ENCODE results near the gene LHFPL2. TPM values are rescaled to one million over a fixed set of nuclear protein-coding genes. Genes with fewer than 3 reads are reported as not detected.

Gene LHFPL2
- total and polyA plus RNA-seq, 9 of the 15 experiments (the other 6 are each of a cell fraction or from before 2014, with no cell fraction given): 1.0 to 6.6 (median 4.6) TPM

GRCh38 chr5:78542321-78542840, 106.2 kb downstream of the LHFPL2 start:
- Histone ChIP-seq H3K9me1 (ENCODE audit: control insufficient read depth, insufficient read depth, low read length) (no peaks in the 10 kb centered on the region), H3K4me2 (ENCODE audit: insufficient read depth, low read length) (no peak overlapping the region), H3K27me3 (ENCODE audit: control insufficient read depth in 2 of 2, insufficient read depth in 2 of 2, low read length in 2 of 2) (no peaks in the 10 kb centered on the region), H3K4me1 (replicated peaks in 1 of 2; ENCODE audit: control insufficient read depth in 2 of 2, insufficient read depth in 2 of 2, low read length in 2 of 2) (no peaks in the 10 kb centered on the region; a peak in 1 of 5 replicates), H3K9ac (ENCODE audit: insufficient read depth in 1 of 2, low read depth in 2 of 2, low read length in 2 of 2) (no peak overlapping the region), H3K36me3 (ENCODE audit: control insufficient read depth, insufficient read depth, low read length) (no peaks in the 10 kb centered on the region), H4K20me1 (replicated peaks; ENCODE audit: control insufficient read depth, insufficient read depth, low read length) (no peaks in the 10 kb centered on the region), H3K9me3 (replicated peaks; ENCODE audit: control insufficient read depth, insufficient read depth, low read depth, low read length) (no peaks in the 10 kb centered on the region), H3K27ac (ENCODE audit: extremely low read depth, low read depth, low read length) (no peak overlapping the region), H2AFZ (ENCODE audit: low read depth, low read length) (no peak overlapping the region), H3K4me3 (no peak overlapping the region), H3K79me2 (ENCODE audit: control insufficient read depth, insufficient read depth, low read length) (no peaks in the 10 kb centered on the region)
- in situ Hi-C loops (cut with MboI) (no loop called here), intact Hi-C loops (cut with micrococcal nuclease) (no loop called here)
- TF ChIP-seq MBD2 (IDR thresholded peaks at IDR 0.05; ENCODE audit: borderline replicate concordance, low read depth) (no peak), ZBTB9 (CRISPR knock-in tag; IDR thresholded peaks at IDR 0.05) (no peak), ZFPM2 (CRISPR knock-in tag; IDR thresholded peaks at IDR 0.05) (no peak), FUS (optimal IDR thresholded peaks at IDR 0.05; ENCODE audit: low read depth, low read length) (no peak), ZNF197 (CRISPR knock-in tag; IDR thresholded peaks at IDR 0.05; ENCODE audit: low read depth) (no peak), CHD2 (IDR thresholded peaks at IDR 0.05; ENCODE audit: low read depth, low read length) (no peak)
- TF ChIP-seq, protein P1, sequence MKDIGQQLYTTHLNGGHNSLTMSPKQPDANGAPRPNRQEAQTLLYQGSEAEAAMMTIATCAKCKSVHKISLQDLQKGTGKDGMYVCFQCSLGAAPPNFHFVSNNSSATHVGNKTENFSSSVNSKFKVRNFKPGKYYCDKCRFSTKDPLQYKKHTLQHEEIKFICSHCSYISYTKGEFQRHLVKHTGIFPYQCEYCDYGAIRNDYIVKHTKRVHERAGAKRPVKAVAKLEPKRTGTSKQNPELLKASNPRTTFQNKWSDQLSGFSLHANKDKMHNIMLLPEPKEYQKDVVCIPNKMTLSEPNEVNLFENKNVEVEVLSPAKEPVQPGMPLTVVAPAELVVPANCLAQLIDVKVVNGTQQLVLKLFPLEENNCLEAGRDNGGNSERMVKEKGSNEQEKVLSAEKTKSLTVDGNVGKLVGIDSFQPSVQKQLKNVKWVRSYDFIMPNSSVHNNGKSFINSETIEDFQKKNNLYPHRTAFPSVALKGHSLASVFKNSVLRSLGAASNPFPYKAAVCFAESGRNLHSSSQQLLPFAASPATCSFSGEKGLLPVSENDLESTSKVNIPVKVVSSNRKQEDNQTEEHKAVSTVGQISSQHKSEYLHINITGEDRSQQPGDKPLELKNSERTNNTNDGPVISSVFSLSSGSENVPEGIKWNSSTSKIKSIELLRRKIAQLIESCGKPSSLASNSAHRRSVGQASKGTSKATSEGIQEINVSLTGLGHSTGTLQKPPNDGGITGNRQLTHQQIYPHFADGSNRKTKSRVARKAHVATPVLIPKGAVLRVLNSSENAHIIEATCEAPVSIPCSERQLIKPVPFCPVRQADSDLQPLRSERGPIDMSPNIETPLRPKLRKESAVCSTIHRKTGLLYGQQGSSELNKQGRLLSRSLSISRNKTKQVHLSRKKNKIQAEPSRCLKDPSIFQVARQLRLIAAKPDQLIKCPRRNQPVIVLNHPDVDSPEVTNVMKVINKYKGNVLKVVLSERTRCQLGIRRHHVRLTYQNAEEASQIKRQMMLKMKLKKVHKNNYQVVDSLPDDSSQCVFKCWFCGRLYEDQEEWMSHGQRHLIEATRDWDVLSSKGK (CRISPR knock-in tag; IDR thresholded peaks at IDR 0.05): no peak
- no peak for FAIRE-seq
- ChIA-PET POLR2A (interaction anchor here (0.7 to 1.2 kb wide), 3 partner anchors 9 to 186 kb away, joined by 3 to 5 read pairs (median 4); no protein-coding TSS in a partner anchor), CTCF (ENCODE audit: low intra/inter-chr PET ratio) (no interaction called here)
- no peak for DNase-seq (ENCODE audit: extremely low read depth in 1 of 4, low spot score in 3 of 4)
- no TSS peak for BruUV-seq (replicated peaks)
- no peak for ATAC-seq
- 40% methylated on average over 6 of the region's 6 CpGs for WGBS (ENCODE audit: insufficient coverage, low coverage, missing lambda C conversion rate)

Measured in K562 (cell line).